ENCODE data around the gene CRIM1. TPM values are rescaled to one million over a fixed set of nuclear protein-coding genes. Genes with fewer than 3 reads are reported as not detected.

The CRIM1 gene
- total RNA-seq, 1 experiment from 2014 or later, result 27.6 TPM

DNA sequence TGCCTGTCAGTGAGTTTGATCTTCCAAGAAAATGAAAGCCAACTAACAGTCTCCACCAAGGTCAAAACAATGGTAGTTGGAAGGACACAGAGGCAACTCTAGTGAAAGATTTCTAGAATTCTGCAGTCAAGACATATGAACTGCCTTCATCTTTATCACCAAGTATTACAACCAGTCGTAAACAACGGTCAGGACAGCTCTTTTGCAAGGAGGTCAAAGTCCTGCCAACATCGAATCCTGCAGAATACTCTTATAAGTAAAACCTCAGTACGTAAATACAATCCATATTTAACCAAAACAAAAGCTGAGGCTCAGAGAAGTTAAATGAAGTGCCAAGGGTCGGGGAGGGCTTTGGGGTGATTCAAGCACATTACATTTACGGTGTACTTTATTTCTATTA lies 239.3 kb downstream of the CRIM1 start:
- DNase-seq, result no peak
- H3K79me1 ChIP-seq (ENCODE audit: insufficient read depth, low read depth, low read length, poor library complexity, severe bottlenecking), result no peaks in the 10 kb centered on the region
- no peak overlapping the region for H4K5ac ChIP-seq (ENCODE audit: insufficient read length, low read depth, low read length)
- H3K4me1 Mint-ChIP-seq, result peaks cover 25 to 36% of the 10 kb centered on the region in 2 experiments
- H3K4ac ChIP-seq (ENCODE audit: low read depth, low read length), result no peak overlapping the region
- H3K36me3 Mint-ChIP-seq (ENCODE audit: insufficient read depth in 1 of 3, low read depth in 3 of 3), result peaks cover 12 to 39% (median 22%) of the 10 kb centered on the region in 3 experiments
- H2BK20ac ChIP-seq (ENCODE audit: low read depth, low read length, poor library complexity, severe bottlenecking), result no peak overlapping the region
- no peaks in the 10 kb centered on the region for H3K9me3 Mint-ChIP-seq
- no peak overlapping the region for H3K27ac ChIP-seq (ENCODE audit: insufficient read length, low read depth, low read length)
- H3K18ac ChIP-seq (ENCODE audit: insufficient read length, low read depth, low read length), result no peak overlapping the region
- H4K91ac ChIP-seq (ENCODE audit: insufficient read length, low read depth, low read length), result no peak overlapping the region
- no peak overlapping the region for H3T11ph ChIP-seq (ENCODE audit: low read length)
- H2BK5ac ChIP-seq (ENCODE audit: insufficient read length, low read length), result no peak overlapping the region
- no peak overlapping the region for H3K4me3 Mint-ChIP-seq
- no peak overlapping the region for H3K27ac Mint-ChIP-seq
- no peak overlapping the region for H2BK12ac ChIP-seq (ENCODE audit: insufficient read length, low read depth, low read length)
- H2BK15ac ChIP-seq (ENCODE audit: low read depth, low read length), result no peak overlapping the region
- peaks cover 6% of the 10 kb centered on the region; the same call in 1 of the 2 replicates for H3K79me2 ChIP-seq (ENCODE audit: insufficient read depth, low read length)
- no peak overlapping the region for H3K56ac ChIP-seq (ENCODE audit: insufficient read length, low read depth, low read length)
- H4K8ac ChIP-seq (replicated peaks; ENCODE audit: insufficient read length, low read depth, low read length), result no peak overlapping the region
- peaks cover 4% of the 10 kb centered on the region for H3K23me2 ChIP-seq (ENCODE audit: insufficient read length, low read depth, low read length, poor library complexity, severe bottlenecking)
- no peak overlapping the region for H2AK5ac ChIP-seq (ENCODE audit: insufficient read length, low read length)
- TF ChIP-seq, protein P1, sequence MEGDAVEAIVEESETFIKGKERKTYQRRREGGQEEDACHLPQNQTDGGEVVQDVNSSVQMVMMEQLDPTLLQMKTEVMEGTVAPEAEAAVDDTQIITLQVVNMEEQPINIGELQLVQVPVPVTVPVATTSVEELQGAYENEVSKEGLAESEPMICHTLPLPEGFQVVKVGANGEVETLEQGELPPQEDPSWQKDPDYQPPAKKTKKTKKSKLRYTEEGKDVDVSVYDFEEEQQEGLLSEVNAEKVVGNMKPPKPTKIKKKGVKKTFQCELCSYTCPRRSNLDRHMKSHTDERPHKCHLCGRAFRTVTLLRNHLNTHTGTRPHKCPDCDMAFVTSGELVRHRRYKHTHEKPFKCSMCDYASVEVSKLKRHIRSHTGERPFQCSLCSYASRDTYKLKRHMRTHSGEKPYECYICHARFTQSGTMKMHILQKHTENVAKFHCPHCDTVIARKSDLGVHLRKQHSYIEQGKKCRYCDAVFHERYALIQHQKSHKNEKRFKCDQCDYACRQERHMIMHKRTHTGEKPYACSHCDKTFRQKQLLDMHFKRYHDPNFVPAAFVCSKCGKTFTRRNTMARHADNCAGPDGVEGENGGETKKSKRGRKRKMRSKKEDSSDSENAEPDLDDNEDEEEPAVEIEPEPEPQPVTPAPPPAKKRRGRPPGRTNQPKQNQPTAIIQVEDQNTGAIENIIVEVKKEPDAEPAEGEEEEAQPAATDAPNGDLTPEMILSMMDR (conservative IDR thresholded peaks at IDR 0.05), result no peak
- WGBS (ENCODE audit: extremely low coverage, insufficient read length, low lambda C conversion rate), result no CpG with 5 or more reads among the region's 6 CpGs
- H3K14ac ChIP-seq (ENCODE audit: insufficient read depth, low read length), result no peak overlapping the region
- H3K27me3 Mint-ChIP-seq (ENCODE audit: low read depth), result peaks cover 20% of the 10 kb centered on the region
- H3K23ac ChIP-seq (ENCODE audit: insufficient read length, low read depth, low read length), result no peak overlapping the region
- H3K9me3 ChIP-seq (ENCODE audit: control insufficient read depth, low read depth, low read length), result no peaks in the 10 kb centered on the region
- H3K27me3 ChIP-seq (ENCODE audit: insufficient read depth, low read length), result no peaks in the 10 kb centered on the region
- no peaks in the 10 kb centered on the region for H4K20me1 ChIP-seq (ENCODE audit: control insufficient read depth, insufficient read depth, insufficient read length)
- H3K4me1 ChIP-seq (ENCODE audit: insufficient read depth, low read length), result peaks cover 3% of the 10 kb centered on the region; the same call in 1 of the 2 replicates
- H2BK120ac ChIP-seq (ENCODE audit: low read depth, low read length, poor library complexity, severe bottlenecking), result no peak overlapping the region
- no peak overlapping the region for H2AFZ ChIP-seq (ENCODE audit: low read length)
- no peak overlapping the region for H3K9ac ChIP-seq (ENCODE audit: extremely low read depth, insufficient read length, low read length)
- no peak overlapping the region for H3K4me2 ChIP-seq (ENCODE audit: insufficient read depth, insufficient read length, low read length)
